MM.1S (cell line): ENCODE results near the gene SH3D19.
"Not testable (repeated sequence)": the region's sequence is repeated elsewhere in the genome, so short reads cannot be mapped to it uniquely, and the experiment has no call there.

Experiments used
- EZH2 ChIP-seq: fragments of 300-600 bp; sonication (generic); optimal IDR thresholded peaks from 2 replicates; pipeline ENCODE3; 2017; ENCODE audit warnings: low read depth, mild to moderate bottlenecking, antibody characterized with exemption, low read length, mixed read lengths
- EZH2phosphoT487 ChIP-seq: fragments of 300-600 bp; sonication (generic); IDR thresholded peaks from 2 replicates; pipeline ENCODE4 v1.6.1; 2018; ENCODE audit warnings: antibody characterized with exemption, low read length
- TF ChIP-seq, protein P1 (sequence below): fragments of 300-600 bp; sonication (generic); IDR thresholded peaks from 2 replicates; pipeline ENCODE4 v1.5.1; 2016; ENCODE audit warnings: antibody characterized with exemption, low read length, mixed read lengths

DNA sequence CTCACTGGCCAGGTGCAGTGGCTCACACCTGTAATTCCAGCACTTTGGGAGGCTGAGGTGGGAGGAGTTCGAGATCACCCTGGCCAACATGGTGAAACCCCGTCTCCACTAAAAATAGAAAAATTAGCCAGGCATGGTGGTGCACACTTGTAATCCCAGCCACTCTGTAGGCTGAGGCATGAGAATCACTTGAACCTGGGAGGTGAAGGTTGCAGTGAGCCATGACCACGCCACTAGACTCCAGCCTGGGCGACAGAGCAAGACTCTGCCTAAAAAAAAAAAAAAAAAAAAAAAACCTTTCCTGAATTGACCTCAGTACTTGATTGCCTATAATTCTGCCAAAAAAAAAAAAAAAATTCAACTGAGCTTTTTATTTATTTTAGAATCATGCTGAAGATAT is 3.2 kb downstream of the SH3D19 start:
- TF ChIP-seq, protein P1, sequence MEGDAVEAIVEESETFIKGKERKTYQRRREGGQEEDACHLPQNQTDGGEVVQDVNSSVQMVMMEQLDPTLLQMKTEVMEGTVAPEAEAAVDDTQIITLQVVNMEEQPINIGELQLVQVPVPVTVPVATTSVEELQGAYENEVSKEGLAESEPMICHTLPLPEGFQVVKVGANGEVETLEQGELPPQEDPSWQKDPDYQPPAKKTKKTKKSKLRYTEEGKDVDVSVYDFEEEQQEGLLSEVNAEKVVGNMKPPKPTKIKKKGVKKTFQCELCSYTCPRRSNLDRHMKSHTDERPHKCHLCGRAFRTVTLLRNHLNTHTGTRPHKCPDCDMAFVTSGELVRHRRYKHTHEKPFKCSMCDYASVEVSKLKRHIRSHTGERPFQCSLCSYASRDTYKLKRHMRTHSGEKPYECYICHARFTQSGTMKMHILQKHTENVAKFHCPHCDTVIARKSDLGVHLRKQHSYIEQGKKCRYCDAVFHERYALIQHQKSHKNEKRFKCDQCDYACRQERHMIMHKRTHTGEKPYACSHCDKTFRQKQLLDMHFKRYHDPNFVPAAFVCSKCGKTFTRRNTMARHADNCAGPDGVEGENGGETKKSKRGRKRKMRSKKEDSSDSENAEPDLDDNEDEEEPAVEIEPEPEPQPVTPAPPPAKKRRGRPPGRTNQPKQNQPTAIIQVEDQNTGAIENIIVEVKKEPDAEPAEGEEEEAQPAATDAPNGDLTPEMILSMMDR = not testable (repeated sequence)
- not testable (repeated sequence) for TF ChIP-seq EZH2phosphoT487, EZH2
